ENCODE data around the gene GJA1.

- TF ChIP-seq PBX3 (CRISPR knock-in tag; IDR thresholded peaks at IDR 0.05; ENCODE audit: borderline replicate concordance) = no peak
- no peak for TF ChIP-seq ZSCAN9 (CRISPR knock-in tag; IDR thresholded peaks at IDR 0.05; ENCODE audit: borderline replicate concordance)
- TF ChIP-seq ZNF468 (CRISPR knock-in tag; IDR thresholded peaks at IDR 0.05) = no peak
- no peak for TF ChIP-seq ZBTB7B (CRISPR knock-in tag; IDR thresholded peaks at IDR 0.05)
- TF ChIP-seq ARNTL (CRISPR knock-in tag; IDR thresholded peaks at IDR 0.05) = no peak
- no peak for TF ChIP-seq EHMT2 (IDR thresholded peaks at IDR 0.05; ENCODE audit: borderline replicate concordance, low read depth, low read length)
- TF ChIP-seq CTCF (CRISPR knock-in tag; IDR thresholded peaks at IDR 0.05) = no peak
- no peak for TF ChIP-seq HNF4G (IDR thresholded peaks at IDR 0.05; ENCODE audit: borderline replicate concordance, low read depth, low read length)
- TF ChIP-seq HNF4G (CRISPR knock-in tag; IDR thresholded peaks at IDR 0.05; ENCODE audit: borderline replicate concordance, low read depth) = no peak
- TF ChIP-seq ZNF343 (CRISPR knock-in tag; IDR thresholded peaks at IDR 0.05) = no peak
- TF ChIP-seq EZH2 (conservative IDR thresholded peaks at IDR 0.05; ENCODE audit: low read depth, low read length) = no peak
These were observed 27.1 kb upstream of the GJA1 start for GRCh38 chr6:121408321-121408720.
